GM19023 (cell line): ENCODE measurements around the gene TRIM74.
"Not testable (repeated sequence)": the region's sequence is repeated elsewhere in the genome, so short reads cannot be mapped to it uniquely, and the experiment has no call there.

Experiments
- ATAC-seq: cut with Tn5 transposase; IDR thresholded peaks from one replicate; pipeline ENCODE4 v1.9.1; 2021; ENCODE audit warnings: mild to moderate bottlenecking, moderate library complexity; ENCODE audit not compliant: unreplicated experiment

The TRIM74 gene

DNA sequence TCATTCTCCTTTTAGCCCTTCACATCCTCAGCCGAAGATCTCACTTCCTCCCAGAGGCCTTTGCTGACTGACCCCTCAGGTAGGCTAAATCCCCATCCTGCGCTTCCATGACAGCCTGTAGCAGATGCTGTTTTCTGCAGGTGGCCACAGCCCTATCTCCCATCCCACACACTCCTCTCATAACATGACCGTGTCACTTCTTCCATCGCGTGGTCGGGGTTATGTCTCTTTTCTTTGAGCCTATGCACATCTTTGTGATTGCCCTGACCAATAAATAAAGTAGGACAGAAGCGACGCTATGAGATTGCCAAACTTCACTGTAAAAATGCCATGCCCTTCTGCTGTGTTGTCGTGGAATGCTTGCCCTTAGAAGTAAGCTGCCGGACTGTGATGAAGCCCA lies 55.5 kb downstream of the TRIM74 start:
- not testable (repeated sequence) for ATAC-seq

DNA sequence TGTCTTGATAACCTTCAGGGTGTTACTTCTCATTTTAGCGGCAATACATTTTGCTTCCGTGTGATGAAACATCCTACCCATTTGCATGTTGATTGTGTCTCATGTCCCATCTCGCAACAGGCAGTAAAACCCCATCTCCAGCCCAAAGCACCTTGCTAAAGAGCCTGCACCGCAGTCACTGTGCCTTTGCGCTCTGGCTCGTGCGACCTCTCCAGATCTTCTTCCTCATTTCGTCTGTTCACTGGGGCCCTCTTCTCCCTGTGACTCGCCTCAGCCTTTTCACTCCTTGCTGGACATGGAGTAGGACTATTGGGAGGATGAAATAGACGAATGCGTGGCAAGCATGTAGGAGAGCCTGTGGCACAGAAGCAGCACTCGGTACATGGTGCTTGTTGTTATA lies 57.9 kb downstream of the TRIM74 start:
- ATAC-seq, result not testable (repeated sequence)
